HL-60 (cell line): ENCODE measurements around the gene LIPK.

ENCODE experiments used
- DNase-seq, 2 experiments: peaks; one replicate each; pipeline ENCODE4 v3.0.0-alpha.2; 2010 to 2020; ENCODE audit warnings: low read depth in 1 of 2, low spot score in 1 of 2
- H3K27ac ChIP-seq: fragments of 250-450 bp; sonication (Bioruptor Pico); replicated peaks from 2 replicates; pipeline ENCODE4 v1.5.1; 2020; ENCODE audit warnings: mild to moderate bottlenecking, moderate library complexity
- H3K27me3 ChIP-seq: fragments of 250-450 bp; sonication (Bioruptor Pico); 2 replicates; pipeline ENCODE4 v1.5.1; 2021; ENCODE audit warnings: mild to moderate bottlenecking, moderate library complexity; ENCODE audit not compliant: insufficient read depth, poor library complexity, severe bottlenecking
- H3K4me3 ChIP-seq: replicated peaks from 2 replicates; pipeline ENCODE4 v1.5.1; 2011; ENCODE audit warnings: mild to moderate bottlenecking, control low read depth, low read length; ENCODE audit not compliant: insufficient read depth
- GABPA ChIP-seq: IDR thresholded peaks from 2 replicates; pipeline ENCODE4 v1.6.1; 2012; ENCODE audit warnings: low read depth
- POLR2AphosphoS5 ChIP-seq: IDR thresholded peaks from 2 replicates; pipeline ENCODE4 v1.6.1; 2012; ENCODE audit warnings: low read depth
- REST ChIP-seq: IDR thresholded peaks from 2 replicates; pipeline ENCODE4 v1.6.1; 2012; ENCODE audit warnings: low read depth; ENCODE audit not compliant: insufficient replicate concordance
- SPI1 ChIP-seq: IDR thresholded peaks from 2 replicates; pipeline ENCODE4 v1.6.1; 2012; ENCODE audit warnings: low read depth, mild to moderate bottlenecking, borderline replicate concordance
- TF ChIP-seq, protein P1 (sequence below): IDR thresholded peaks from one replicate; pipeline ENCODE4 v1.5.1; 2011; ENCODE audit warnings: low read length, control low read depth, inconsistent platforms; ENCODE audit not compliant: insufficient read depth

LIPK gene

GRCh38 chr10:88755753-88756152 lies 49.7 kb downstream of the LIPK start:
- Histone ChIP-seq H3K27me3 (no peaks in the 10 kb centered on the region), H3K4me3 (no peak overlapping the region), H3K27ac (no peak overlapping the region)
- TF ChIP-seq REST = no peak
- no peak for TF ChIP-seq SPI1
- TF ChIP-seq, protein P1, sequence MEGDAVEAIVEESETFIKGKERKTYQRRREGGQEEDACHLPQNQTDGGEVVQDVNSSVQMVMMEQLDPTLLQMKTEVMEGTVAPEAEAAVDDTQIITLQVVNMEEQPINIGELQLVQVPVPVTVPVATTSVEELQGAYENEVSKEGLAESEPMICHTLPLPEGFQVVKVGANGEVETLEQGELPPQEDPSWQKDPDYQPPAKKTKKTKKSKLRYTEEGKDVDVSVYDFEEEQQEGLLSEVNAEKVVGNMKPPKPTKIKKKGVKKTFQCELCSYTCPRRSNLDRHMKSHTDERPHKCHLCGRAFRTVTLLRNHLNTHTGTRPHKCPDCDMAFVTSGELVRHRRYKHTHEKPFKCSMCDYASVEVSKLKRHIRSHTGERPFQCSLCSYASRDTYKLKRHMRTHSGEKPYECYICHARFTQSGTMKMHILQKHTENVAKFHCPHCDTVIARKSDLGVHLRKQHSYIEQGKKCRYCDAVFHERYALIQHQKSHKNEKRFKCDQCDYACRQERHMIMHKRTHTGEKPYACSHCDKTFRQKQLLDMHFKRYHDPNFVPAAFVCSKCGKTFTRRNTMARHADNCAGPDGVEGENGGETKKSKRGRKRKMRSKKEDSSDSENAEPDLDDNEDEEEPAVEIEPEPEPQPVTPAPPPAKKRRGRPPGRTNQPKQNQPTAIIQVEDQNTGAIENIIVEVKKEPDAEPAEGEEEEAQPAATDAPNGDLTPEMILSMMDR = no peak
- no peak for TF ChIP-seq POLR2AphosphoS5
- no peak for TF ChIP-seq GABPA
- DNase-seq = no peak

GRCh38 chr10:88756660-88757059 lies 50.6 kb downstream of the LIPK start:
- Histone ChIP-seq H3K27me3 (no peaks in the 10 kb centered on the region), H3K27ac (no peak overlapping the region), H3K4me3 (no peak overlapping the region)
- DNase-seq = no peak
- TF ChIP-seq, protein P1 = no peak
- TF ChIP-seq POLR2AphosphoS5 (no peak), SPI1 (no peak), REST (no peak), GABPA (no peak)

DNA sequence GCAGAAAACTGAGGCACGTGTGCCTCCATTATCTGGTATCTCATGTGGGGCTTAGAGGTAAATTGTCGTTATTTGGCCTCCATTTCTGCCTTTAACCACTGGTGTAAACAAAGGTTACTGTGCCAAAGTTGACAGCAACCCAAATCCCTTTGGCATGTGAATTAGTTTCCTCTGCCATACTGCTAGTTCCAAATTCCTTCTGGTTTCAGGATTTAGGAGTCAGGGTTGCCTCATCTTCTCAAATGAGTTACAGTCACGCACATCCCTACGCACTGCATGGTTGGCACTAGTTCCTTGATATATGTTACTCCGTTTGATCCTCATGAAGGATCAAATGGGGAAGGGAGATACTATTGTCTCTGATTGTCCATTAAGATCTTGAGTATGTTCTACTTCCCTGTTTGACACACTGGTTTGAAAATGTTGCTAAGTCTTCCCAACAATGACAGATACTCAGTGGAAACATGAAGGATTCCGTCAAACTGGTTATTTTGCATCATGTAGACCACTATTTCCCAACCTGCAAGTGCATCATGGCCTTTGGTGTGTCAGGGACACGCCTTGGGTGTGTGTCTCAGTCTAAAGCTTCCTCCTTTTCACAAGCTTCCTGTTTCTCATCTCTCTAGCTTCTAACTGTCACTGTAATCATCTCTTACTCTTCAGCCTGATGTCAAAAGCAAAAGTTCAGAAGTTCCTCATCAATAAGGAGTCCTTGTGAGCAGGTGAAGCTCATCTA lies 53.5 kb downstream of the LIPK start, which contains the start of gene LIPN:
Gene LIPN, plus strand, starts transcription at position 655 of the 736 bp plus-strand sequence. CDS start 1,386 bp downstream, outside the sequence.
- no peaks in the 10 kb centered on the region for H3K27me3 ChIP-seq
- H3K27ac ChIP-seq = peak within 1 kb of the TSS; percentile 55
- H3K4me3 ChIP-seq = no peak within 1 kb of the TSS
- TF ChIP-seq POLR2AphosphoS5 = peak; percentile 72; the same call in 1 of the 2 replicates
- peak; percentile 29; the same call in 1 of the 2 replicates for TF ChIP-seq SPI1
- TF ChIP-seq, protein P1 = no peak
- TF ChIP-seq GABPA = peak; percentile 88
- peak; percentile 70 to 93 for DNase-seq
